ENCODE results near the gene GPC5.

- TF ChIP-seq CTCF (IDR thresholded peaks at IDR 0.05) (no peak), EZH2phosphoT487 (IDR thresholded peaks at IDR 0.05) (no peak), EZH2 (IDR thresholded peaks at IDR 0.05) (no peak)
Observed at GRCh38 chr13:92491839-92492238, 1093.4 kb downstream of the GPC5 start.
